Progenitor cell of endocrine pancreas (in vitro differentiated cells): ENCODE data around the gene ANKRD62. TPM values are rescaled to one million over a fixed set of nuclear protein-coding genes. Genes with fewer than 3 reads are reported as not detected.
"Not testable (repeated sequence)": the region's sequence is repeated elsewhere in the genome, so short reads cannot be mapped to it uniquely, and the experiment has no call there.

Source experiments
- DNase-seq: peaks from one replicate; pipeline ENCODE4 v3.0.0; 2021; ENCODE audit warnings: low spot score; ENCODE audit not compliant: unreplicated experiment
- H3K27ac Mint-ChIP-seq: 2 replicates; pipeline ENCODE4 v1.8.0; 2021; ENCODE audit warnings: mild to moderate bottlenecking, moderate library complexity, mixed read lengths
- H3K27me3 Mint-ChIP-seq: 2 replicates; pipeline ENCODE4 v1.8.0; 2021; ENCODE audit warnings: mixed read lengths
- H3K36me3 Mint-ChIP-seq: 2 replicates; pipeline ENCODE4 v1.8.0; 2022; ENCODE audit warnings: mixed read lengths; ENCODE audit not compliant: insufficient read depth
- H3K4me1 Mint-ChIP-seq: 2 replicates; pipeline ENCODE4 v1.8.0; 2021; ENCODE audit warnings: low read depth, mixed read lengths
- H3K4me3 Mint-ChIP-seq: 2 replicates; pipeline ENCODE4 v1.8.0; 2021; ENCODE audit warnings: low read depth, mild to moderate bottlenecking, moderate library complexity, mixed read lengths
- H3K9me3 Mint-ChIP-seq: 2 replicates; pipeline ENCODE4 v1.8.0; 2021; ENCODE audit warnings: low read depth, mixed read lengths
- CTCF ChIP-seq: fragments of 200-600 bp; sonication (generic); IDR thresholded peaks from one replicate; pipeline ENCODE4 v1.5.0; 2021; ENCODE audit warnings: antibody characterized with exemption, mild to moderate bottlenecking; ENCODE audit not compliant: unreplicated experiment
- total RNA-seq: library from RNA; stranded (reverse); gene quantifications from 2 replicates; pipeline ENCODE4 v1.2.1, GENCODE V29; 2021

The ANKRD62 gene
- total RNA-seq, 1 donor from 2014 or later: not detected

GRCh38 chr18:12119358-12119757 is 25.7 kb downstream of the ANKRD62 start:
- Mint-ChIP-seq H3K36me3 (no peaks in the 10 kb centered on the region), H3K27me3 (no peaks in the 10 kb centered on the region), H3K27ac (no peak overlapping the region), H3K4me3 (no peak overlapping the region), H3K4me1 (peaks cover 6% of the 10 kb centered on the region), H3K9me3 (no peaks in the 10 kb centered on the region)
- no peak for TF ChIP-seq CTCF
- DNase-seq: no peak

GRCh38 chr18:12121175-12122042 is 27.8 kb downstream of the ANKRD62 start:
- H3K9me3 Mint-ChIP-seq: no peaks in the 10 kb centered on the region
- H3K36me3 Mint-ChIP-seq: no peaks in the 10 kb centered on the region
- H3K4me3 Mint-ChIP-seq: peak overlapping the region; percentile 43

GRCh38 chr18:12122043-12122389 is 28.4 kb downstream of the ANKRD62 start:
- H3K36me3 Mint-ChIP-seq: not testable (repeated sequence)

More at GRCh38 chr18:12121175-12122042, 27.8 kb downstream of the ANKRD62 start:
- Mint-ChIP-seq H3K27me3 (peaks cover 3% of the 10 kb centered on the region), H3K27ac (no peak overlapping the region), H3K4me1 (peaks cover 5% of the 10 kb centered on the region)
- DNase-seq: peak; percentile 15
- peak; percentile 64 for TF ChIP-seq CTCF

GRCh38 chr18:12127647-12128046 is 34.0 kb downstream of the ANKRD62 start:
- not testable (repeated sequence) for H3K4me3 Mint-ChIP-seq, H3K9me3 Mint-ChIP-seq, H3K27ac Mint-ChIP-seq, H3K4me1 Mint-ChIP-seq, DNase-seq, H3K36me3 Mint-ChIP-seq, H3K27me3 Mint-ChIP-seq

More at GRCh38 chr18:12122043-12122389, 28.4 kb downstream of the ANKRD62 start:
- not testable (repeated sequence) for H3K9me3 Mint-ChIP-seq, DNase-seq, H3K27me3 Mint-ChIP-seq, H3K4me1 Mint-ChIP-seq, H3K27ac Mint-ChIP-seq
- peak overlapping the region; percentile 43 for H3K4me3 Mint-ChIP-seq

GRCh38 chr18:12138831-12139230 is 45.2 kb downstream of the ANKRD62 start:
- H3K4me3 Mint-ChIP-seq, H3K9me3 Mint-ChIP-seq, H3K27me3 Mint-ChIP-seq, DNase-seq, H3K36me3 Mint-ChIP-seq, H3K4me1 Mint-ChIP-seq, H3K27ac Mint-ChIP-seq: not testable (repeated sequence)

- H3K27me3 Mint-ChIP-seq, H3K27ac Mint-ChIP-seq, H3K36me3 Mint-ChIP-seq, H3K4me3 Mint-ChIP-seq, DNase-seq, H3K9me3 Mint-ChIP-seq, H3K4me1 Mint-ChIP-seq: not testable (repeated sequence)
Measured at GRCh38 chr18:12140866-12141265, 47.2 kb downstream of the ANKRD62 start.

- H3K9me3 Mint-ChIP-seq, DNase-seq, H3K27me3 Mint-ChIP-seq, H3K36me3 Mint-ChIP-seq, H3K27ac Mint-ChIP-seq, H3K4me1 Mint-ChIP-seq, H3K4me3 Mint-ChIP-seq: not testable (repeated sequence)
Measured at GRCh38 chr18:12141778-12142177, 48.1 kb downstream of the ANKRD62 start.

GRCh38 chr18:12149431-12149830 is 55.8 kb downstream of the ANKRD62 start:
- not testable (repeated sequence) for H3K4me1 Mint-ChIP-seq, DNase-seq, H3K27ac Mint-ChIP-seq, H3K9me3 Mint-ChIP-seq, H3K27me3 Mint-ChIP-seq, H3K4me3 Mint-ChIP-seq, H3K36me3 Mint-ChIP-seq
